NCI-H2171 (cell line): ENCODE data around the gene ABCA8.
"Not testable (repeated sequence)": the region's sequence is repeated elsewhere in the genome, so short reads cannot be mapped to it uniquely, and the experiment has no call there.

Experiments used
- DNase-seq: peaks from one replicate; lab custom pipeline; 2025; lab: John Stamatoyannopoulos, UW

ABCA8 gene

GRCh38 chr17:68829211-68829610 lies 126.0 kb downstream of the ABCA8 start:
- DNase-seq = no peak

GRCh38 chr17:68824707-68825106 lies 130.5 kb downstream of the ABCA8 start:
- no peak for DNase-seq

- not testable (repeated sequence) for DNase-seq
These were observed 131.0 kb downstream of the ABCA8 start for GRCh38 chr17:68824185-68824584.

- no peak for DNase-seq
These were observed 132.4 kb downstream of the ABCA8 start for GRCh38 chr17:68822719-68823289.

GRCh38 chr17:68821860-68822696 lies 133.1 kb downstream of the ABCA8 start:
- DNase-seq = no peak

- no peak for DNase-seq
These were observed 134.2 kb downstream of the ABCA8 start for GRCh38 chr17:68820825-68821481.

- DNase-seq = no peak
These were observed 134.7 kb downstream of the ABCA8 start for GRCh38 chr17:68820476-68820824.

- no peak for DNase-seq
These were observed 135.7 kb downstream of the ABCA8 start for GRCh38 chr17:68819465-68819864.
